ENCODE data around the gene MYL2.
"Not testable (repeated sequence)": the region's sequence is repeated elsewhere in the genome, so short reads cannot be mapped to it uniquely, and the experiment has no call there.

Gene MYL2, protein sequence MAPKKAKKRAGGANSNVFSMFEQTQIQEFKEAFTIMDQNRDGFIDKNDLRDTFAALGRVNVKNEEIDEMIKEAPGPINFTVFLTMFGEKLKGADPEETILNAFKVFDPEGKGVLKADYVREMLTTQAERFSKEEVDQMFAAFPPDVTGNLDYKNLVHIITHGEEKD

DNA sequence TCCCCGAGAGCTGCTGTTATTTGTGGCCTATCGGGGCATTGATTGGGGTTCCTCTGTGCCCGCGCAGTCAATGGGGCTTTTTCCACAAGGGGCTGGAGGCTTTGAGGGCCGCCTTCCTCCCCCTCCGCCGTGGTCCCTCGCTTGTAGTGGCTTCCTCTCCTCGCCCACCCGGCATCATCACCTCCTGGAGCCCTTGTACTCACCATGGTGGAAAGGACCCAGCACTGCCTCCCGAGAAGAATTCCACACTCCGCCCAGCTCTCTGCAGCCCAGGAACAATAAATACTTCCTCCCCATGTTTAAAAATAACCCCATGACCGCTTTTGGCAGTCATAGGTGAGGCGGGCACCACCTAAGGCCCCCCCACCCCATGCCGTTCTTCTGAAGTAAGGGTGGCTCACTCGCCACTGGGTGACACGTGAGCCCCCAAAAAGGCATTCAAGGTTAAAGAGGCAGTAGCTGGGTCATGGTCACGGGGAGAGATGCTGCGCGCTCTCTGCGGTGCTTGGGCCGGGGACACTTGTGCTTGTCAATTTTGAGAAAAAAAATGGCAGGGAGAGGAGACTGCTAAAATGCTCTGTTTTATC is at the start of gene MYL2:
MYL2 (minus strand) TSS at position 256 of the 587 bp plus-strand sequence; CDS start at position 206, 50 bp downstream.
- no peak for DNase-seq

DNA sequence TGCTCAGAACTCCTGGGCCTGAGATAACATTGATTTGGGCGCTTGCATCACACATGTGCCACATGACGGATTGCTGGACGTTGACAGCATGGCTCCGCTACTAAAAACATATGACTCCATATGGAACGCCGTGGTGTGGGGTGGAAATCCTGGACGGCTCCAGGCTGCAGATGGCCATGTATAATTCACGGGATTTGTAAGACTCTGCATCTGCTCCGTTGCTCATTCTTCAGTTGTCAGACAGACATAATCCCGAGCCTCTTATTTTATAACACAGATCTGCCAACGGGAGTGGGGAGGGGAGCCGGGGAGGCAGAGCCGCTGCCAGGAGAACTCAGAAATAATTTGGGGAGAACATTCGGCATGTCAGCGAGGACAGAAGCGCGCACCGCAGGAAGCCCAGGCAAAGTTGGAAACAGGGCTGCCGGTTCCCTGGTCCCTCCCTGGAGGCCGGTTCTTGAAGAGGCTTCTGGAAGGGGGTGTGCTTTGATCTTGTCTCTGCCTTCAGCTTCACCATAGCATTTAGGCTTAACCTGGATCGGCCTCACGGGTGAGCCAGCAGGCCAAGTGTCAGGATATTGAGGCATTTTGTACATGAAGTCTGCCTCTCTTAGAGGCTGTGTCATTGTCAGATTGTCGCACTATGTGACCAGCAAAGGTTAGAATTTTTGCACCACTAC is 45.8 kb upstream of the MYL2 start:
- no peak for DNase-seq

DNA sequence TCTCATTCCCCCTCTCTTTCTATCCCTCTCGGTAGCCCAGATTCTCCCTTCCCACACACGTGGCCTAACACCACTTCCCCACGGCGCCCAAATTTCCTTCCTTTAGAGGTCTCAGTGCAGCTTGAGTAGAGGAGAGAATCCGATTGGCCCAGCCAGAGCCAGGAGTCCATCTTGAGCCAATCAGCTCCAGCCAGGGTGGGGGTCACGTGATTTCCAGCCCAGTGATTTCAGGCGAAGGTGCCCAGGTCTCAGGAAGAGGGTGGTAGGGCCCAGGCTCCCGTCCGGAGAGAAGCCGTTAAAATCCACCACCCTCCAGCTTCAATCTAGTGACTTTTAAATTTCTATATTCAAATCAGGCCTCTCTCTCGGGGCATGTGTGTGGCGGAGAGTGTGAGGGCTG is 45.2 kb upstream of the MYL2 start:
- no peak for DNase-seq

DNA sequence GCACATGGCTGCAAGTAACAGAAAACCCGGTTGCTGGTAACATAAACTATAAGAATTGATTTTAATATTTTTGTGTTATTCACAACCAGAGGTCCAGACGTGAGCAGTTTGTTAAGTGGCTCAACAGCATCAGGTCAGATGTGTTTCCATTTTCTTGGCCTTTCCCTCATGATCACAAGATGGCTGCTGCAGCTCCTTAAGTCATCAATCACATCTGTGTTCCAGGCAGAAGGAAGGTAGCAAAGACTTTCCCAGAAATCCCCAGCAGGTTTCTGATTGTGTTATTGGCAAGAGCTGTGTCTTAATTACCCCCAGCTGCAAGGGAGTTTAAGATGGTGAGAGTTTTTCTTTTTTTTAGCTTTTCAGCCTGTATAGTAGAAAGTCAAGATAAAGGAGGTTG is 40.4 kb upstream of the MYL2 start:
- no peak for DNase-seq

DNA sequence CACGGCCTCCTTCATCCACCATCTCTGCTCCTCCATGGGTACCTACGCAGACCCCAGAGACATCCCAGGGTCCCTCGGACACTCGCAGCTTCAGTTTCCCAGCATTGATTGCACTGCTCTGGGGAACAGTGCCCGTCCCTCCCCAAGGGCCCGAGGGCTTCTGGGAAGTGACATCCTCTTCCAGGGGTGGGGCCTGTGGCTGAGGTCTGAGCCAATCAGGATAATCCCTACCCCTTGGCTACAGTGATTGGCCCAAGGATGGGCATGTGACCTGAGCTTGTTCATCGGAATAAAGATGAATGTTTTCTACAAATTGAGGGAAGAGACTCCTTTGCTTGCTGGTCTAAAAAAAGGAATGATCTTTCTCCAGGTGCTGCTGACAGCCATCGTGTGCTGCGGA is 37.3 kb upstream of the MYL2 start:
- DNase-seq: no peak

DNA sequence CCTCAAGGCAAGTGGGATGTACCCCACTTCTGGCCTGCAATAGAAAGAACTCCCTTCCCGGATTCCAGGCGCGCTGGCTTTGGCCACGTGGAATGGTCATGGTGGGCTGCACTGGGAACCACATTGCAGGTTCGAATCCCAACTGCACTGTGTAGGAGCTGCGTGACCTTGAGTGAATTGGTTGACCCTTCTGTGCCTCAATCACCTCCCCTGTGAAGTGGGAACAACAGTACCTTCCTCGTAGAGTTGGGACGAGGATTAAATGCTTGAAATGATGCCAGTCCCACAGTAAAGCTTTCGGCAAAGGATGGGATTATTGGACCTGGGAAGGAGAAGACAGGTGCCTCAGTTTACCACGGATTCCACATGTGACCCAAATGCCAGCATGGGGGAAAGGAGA is 36.8 kb upstream of the MYL2 start:
- no peak for DNase-seq

DNA sequence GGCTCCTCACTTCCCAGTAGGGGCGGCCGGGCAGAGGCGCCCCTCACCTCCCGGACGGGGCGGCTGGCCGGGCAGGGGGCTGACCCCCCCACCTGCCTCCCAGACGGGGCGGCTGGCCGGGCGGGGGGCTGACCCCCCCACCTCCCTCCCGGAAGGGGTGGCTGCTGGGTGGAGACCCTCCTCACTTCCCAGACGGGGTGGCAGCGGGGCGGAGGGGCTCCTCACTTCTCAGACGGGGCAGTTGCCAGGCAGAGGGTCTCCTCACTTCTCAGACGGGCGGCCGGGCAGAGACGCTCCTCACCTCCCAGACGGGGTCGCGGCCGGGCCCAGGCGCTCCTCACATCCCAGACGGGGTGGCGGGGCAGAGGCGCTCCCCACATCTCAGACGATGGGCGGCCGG is 30.5 kb upstream of the MYL2 start:
- DNase-seq: not testable (repeated sequence)

DNA sequence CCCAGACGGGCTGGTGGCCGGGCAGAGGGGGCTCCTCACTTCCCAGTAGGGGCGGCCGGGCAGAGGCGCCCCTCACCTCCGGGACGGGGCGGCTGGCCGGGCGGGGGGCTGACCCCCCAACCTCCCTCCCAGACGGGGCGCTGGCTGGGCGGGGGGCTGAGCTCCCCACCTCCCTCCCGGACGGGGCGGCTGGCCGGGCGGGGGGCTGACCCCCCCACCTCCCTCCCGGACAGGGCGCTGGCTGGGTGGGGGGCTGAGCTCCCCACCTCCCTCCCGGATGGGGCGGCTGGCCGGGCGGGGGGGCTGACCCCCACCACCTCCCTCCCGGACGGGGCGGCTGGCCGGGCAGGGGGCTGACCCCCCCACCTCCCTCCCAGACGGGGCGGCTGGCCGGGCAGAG is 30.1 kb upstream of the MYL2 start:
- not testable (repeated sequence) for DNase-seq

DNA sequence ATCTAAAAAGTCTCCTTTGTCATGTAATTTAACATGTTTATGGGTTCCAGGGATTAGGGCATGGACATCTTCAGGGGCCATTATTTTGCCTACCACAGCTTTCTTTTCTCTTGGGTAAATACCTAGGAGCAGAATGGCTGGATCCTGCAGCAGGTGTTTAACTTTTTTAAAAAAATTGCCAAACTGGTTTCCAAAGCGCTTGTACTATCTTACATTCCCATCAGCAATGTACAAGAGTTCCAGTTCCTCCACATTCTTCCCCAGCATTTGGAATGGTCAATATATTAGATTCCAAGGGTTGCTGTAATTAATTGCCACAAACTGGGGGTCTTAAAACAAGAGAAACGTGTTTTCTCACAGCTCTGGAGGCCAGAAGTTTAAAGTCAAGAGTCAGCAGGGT is 27.7 kb upstream of the MYL2 start:
- no peak for DNase-seq

DNA sequence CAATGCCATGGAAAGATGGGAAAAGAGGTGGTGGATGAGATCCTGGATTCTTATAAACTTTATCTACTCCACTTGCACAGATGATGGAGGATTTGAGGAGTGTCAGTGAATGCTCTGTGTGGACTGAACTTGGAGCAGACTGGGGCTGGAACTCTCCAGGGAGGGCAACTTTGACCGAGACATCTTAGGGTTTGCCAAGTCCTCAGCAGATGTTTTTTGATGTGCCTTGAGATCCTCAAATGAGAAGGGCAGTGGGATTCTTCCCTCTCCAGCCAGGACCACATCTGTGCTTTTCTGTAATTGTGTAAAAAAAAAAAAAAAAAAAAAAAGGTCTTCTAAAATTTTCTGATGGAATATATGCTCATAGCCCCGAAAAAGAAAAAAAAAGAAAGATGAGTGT is 23.0 kb upstream of the MYL2 start:
- no peak for DNase-seq

DNA sequence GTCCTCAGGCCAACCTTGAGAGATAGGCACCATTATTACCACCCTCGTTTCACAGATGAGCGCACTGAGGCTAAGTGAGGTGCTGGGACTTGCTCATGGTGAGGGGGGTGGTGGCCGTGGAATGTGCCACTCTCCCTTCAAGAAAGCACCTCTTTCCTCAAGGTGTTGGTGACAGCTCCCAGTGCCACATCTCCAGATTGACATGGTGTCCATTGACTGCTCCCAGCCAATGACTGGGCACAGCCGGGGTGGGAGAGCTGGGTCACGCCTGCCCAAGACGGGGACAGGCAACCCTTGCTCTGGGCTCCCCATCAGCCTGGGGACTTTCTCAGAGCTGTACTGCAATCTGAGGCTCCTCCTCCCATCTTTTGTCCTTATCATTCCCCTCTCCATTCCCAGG is 21.0 kb upstream of the MYL2 start:
- DNase-seq: no peak

DNA sequence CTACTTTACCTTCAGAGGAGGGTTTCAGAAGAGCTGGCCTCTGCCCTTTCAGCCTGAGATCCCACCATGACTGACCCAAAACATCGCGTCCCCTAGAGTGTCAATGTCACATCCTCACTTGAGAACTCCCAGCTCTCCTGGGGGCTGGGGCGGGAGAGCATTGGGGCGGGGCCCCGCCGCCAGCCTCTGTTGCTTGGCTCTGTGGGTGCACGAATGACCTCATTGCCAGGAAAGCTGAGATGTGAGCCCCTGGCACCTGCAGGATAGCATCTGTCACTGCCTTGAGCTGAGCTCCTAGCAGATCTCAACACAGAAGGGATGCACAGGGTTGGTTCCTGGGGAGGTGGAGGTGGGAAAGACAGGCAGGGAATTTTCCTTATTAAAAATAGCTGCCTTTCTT is 20.6 kb upstream of the MYL2 start:
- no peak for DNase-seq

DNA sequence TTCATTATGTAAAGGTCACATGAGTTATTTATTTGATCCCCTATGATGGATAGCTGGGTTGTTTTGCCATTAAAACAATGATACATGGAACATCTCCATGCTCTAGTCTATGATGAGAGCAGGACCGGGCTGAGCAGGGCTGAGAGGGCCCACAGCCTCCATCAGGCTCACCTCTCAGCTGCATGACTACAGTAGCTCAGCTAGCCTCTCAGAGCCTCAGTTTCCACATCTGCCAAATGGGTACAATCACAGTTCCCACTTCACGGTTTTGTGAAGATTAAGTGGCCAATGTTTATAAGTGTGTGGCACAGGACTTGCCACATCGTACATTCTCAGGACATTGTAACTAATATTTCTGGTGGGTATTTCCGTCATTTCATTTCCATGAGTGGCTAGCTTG is 19.9 kb upstream of the MYL2 start:
- no peak for DNase-seq

DNA sequence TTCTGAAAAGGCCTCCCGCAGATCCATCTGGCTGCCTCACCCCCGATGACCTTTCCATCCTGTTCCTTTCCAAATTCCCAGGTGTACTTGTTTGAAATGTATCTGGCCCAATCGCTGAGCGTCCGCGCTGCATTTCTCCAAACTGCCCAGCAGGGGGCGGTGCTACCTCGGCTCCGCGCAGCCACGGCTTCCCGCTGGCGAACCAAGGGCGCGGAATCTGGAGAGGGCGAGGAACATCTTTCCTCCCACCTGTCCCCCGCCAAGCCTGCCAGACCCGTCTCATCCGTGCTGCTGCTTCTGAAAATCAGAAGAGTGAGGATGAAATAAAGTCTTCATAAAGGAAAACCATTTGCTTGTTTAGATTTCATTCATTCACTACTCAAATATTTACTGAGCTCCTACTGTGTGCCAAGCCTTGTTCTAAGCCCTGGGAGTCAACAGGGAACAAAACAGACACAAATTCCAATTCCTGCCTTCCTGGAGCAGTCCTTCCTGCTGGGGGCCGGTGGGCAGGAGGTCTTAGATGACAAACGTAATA is 16.8 kb upstream of the MYL2 start:
- peak; percentile 67 to 81 for DNase-seq

DNA sequence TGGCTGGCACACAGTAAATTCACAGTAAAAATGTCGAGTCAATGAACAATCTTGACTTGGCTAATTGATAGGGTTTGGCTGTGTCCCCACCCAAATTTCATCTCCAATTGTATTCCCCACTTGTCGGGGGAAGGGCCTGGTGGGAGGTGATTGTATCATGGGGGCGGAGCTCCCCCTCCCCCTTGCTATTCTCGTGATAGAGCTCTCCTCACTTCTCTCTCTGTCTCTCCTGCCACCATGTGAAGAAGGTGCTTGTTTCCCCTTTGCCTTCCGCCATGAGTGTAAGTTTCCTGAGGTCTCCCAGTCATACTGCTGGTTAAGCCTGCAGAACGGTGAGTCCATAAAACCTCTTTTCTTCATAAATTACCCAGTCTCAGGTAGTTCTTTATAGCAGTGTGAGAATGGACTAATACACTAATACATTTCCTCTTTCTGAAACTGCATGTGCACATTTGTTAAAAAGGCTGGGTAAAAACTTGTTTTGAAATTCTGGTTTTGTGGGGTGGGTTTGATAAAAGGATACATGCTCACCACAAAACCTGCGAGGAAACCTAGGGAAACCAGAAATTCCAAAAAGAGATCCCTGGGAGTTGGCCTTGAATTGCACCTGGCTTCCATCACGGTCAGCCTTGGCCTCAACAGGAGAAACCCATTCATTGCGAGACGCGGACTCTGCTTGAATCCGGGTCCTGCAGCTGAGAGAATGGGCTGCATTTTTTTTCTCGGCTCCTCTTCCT is 16.2 kb upstream of the MYL2 start:
- no peak for DNase-seq

DNA sequence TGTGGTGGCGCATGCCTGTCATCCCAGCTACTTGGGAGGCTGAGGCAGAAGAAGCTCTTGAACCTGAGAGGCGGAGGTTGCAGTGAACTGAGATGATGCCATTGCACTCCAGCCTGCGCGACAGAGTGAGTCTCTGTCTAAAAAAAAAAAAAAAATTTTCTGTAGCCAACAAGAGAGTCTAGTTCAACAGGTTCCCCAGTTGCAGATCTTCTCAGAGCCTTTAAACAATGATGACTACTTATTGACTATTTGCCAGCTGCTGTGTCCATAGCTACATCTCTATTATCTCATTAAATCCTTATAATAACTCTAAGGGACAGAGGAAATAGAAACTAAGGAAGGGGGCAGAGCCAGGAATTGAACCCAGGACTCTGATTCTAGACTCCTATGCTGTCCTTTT is 15.2 kb upstream of the MYL2 start:
- no peak for DNase-seq

DNA sequence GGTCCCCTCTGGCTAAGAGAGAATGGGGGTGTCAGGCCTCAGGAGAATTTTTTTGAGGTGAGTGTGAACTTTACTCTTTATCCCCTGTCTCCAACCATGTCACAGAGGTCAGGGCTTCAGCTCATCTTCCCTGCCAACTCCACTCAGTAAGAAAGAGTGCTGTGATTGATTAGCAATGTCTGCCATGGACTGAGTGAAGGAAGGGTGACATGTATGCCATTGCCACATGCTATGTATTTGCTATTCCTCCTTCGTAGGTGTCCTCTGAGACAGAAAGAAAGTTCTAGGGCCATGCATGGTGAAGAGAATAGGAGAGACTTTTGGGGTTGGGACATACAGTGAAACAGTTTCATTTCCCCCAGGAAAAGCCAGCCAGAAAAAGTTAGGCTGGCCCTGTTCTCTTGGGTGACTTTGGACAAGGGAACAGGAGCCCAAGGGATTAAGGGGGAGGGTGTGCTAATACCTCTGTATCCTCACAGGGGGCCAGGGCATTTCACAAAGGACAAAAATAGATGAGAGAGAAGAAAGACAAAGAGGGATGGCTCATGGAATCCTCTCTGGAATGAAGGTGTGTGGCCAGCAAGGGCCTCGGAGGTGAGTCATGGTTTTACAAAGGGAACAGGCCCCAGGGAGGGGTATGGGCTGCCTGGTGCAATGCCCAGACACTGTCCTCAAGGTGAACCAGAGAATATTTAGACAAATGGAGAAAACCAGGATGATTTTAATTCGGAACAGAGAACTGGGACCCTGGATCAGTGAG is 13.9 kb upstream of the MYL2 start:
- no peak for DNase-seq

DNA sequence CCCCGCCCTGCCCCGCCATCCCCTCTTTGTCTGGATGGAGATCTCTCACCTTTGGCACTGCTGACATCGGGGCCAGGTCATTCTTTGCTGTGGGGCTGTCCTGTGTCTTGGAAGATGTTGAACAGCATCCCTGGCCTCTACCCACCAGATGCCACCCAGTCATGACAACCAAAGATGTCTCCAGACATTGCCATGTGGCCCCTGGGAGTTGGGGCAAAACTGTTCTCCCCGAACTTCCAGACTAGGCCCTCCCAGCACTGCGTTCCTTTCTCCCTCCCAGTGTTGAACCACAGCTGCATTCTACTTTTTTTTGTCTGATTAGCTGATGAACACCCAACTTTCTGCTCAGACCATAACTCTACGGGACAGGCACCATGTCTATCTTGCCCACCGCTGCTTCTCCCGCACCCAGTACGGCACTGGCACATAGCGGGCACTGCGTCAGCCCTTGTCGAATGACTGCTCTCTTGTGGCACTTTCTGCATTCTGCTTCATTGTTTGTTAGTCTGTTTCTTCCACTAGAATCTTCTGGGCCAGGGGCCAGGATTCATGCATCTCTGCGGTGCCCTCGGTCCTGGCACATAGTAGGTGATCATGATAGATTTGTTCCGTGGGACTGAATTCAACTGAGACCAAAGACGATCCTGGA is 13.1 kb upstream of the MYL2 start:
- DNase-seq: no peak

DNA sequence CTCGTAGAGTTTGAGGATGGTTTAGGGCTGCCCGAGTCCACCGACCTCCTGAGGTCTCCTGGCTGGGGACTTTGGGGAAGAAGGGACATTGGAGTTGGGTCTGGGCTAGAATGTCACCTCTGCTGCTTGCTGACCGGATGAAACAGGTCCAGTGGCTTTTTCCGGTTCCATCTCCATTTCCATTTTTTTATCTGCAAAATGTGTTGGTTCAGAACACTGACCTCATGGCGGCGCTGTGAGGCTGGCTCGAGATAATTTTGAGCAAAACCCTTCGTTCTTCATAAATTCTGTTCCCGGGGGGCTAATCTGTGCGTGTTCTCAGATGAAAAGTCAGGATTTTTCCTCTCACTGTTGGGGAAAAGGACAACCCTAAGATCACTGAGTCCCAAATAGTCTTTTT is 11.7 kb upstream of the MYL2 start:
- peak in 1 of 2 experiments; percentile 46 for DNase-seq

DNA sequence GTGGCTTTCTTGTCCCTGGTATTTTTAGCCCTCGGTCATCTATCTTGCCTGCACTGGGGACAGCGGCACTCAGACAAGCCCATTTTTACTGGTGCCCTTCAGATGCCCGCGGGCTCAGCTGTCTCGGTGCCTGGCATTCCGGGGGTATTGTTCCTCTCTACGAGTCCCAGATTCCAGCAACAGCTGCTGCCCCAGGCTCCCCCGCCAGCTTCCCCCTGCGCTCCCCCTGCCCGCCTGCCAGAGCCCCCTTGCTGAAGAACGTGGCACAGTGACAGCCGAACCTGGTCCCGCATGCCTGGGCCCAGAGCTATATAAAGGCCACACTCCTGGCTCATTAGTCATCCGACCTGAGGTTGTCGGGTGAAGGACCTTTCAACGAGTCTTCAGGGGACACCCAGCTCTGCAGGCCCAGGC is 10.9 kb upstream of the MYL2 start:
- DNase-seq: no peak

DNA sequence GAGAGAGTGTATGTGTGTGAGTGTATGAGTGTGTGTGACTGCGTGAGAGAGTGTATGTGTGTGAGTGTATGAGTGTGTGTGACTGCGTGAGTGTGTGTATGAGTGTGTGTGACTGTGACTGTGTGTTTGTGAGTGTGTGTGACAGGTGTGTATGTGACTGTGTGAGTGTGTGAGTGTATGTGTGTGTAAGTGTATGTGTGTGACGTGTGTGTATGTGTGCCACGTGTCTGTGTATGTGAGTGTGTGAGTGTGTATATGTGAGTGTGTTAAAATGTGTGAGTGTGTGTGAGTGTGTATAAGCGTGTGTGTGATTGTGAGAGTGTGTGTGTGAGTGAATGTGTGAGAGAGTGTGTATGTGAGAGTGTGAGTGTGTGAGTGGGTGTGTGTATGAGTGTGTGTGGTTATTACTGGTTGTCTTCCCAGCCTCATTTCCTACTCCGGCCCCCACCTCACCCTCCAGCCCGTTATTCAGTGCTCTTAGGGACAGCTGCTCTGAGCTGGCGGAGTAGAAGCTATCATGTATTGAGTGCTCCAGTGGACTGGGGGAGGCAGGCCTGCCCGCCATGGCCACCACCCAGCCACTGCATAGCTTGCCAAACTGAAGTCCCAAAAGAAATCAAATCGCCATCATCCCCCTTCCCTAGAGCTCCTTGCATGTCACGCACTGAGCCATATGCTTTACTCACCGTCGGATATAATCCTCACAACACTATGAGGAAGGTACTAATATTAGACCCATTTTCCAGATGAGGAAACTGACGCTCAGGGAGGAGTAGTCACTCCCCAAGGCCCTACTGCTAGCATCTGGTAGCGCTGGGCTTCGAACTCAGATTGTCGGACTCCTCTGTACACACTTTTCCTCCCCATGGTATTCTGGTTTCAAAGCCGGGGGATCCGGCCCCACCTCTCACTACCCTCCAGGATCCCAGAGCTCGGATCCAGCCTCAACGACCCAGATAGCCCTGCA is 10.3 kb upstream of the MYL2 start:
- no peak for DNase-seq
